H1 (cell line): ENCODE data around the gene FARS2. TPM values are rescaled to one million over a fixed set of nuclear protein-coding genes. Genes with fewer than 3 reads are reported as not detected.

ENCODE experiments used
- CTCF ChIA-PET: fragments of 300-600 bp; sonication (Branson Sonifier 250); formaldehyde crosslinking; loops from one replicate; lab custom pipeline; 2021; ENCODE audit not compliant: partially characterized antibody; lab: Charles Lee
- POLR2A ChIA-PET: fragments of 300-600 bp; sonication (Branson Sonifier 250); formaldehyde crosslinking; loops from one replicate; lab custom pipeline; 2021; ENCODE audit warnings: inconsistent platforms; ENCODE audit not compliant: partially characterized antibody; lab: Charles Lee
- DNase-seq, 2 experiments: peaks; one replicate each; pipeline versions ENCODE4 v3.0.0 to v3.0.0-alpha.2; 2010 to 2022; ENCODE audit warnings: low spot score in 2 of 2, low read depth in 1 of 2, mixed read lengths in 1 of 2
- FAIRE-seq: peaks from 2 replicates; lab custom pipeline; 2011; peaks lifted over from hg19 to GRCh38; lab: Jason Lieb, UNC
- H2AFZ ChIP-seq: 2 replicates; pipeline ENCODE4 v1.8.1; 2012; ENCODE audit warnings: low read length, inconsistent platforms
- H2AK5ac ChIP-seq: 2 replicates; pipeline ENCODE4 v1.6.1; 2013; ENCODE audit warnings: low read depth, low read length
- H2BK120ac ChIP-seq: replicated peaks from 2 replicates; pipeline ENCODE3; 2013; ENCODE audit warnings: low read depth, low read length, inconsistent platforms
- H2BK12ac ChIP-seq: 2 replicates; pipeline ENCODE4 v1.6.1; 2013; ENCODE audit warnings: low read depth, low read length
- H2BK15ac ChIP-seq: 2 replicates; pipeline ENCODE4 v1.6.1; 2013; ENCODE audit warnings: low read length
- H2BK20ac ChIP-seq: 2 replicates; pipeline ENCODE4 v1.6.1; 2013; ENCODE audit warnings: low read length
- H2BK5ac ChIP-seq: 2 replicates; pipeline ENCODE4 v1.6.1; 2013; ENCODE audit warnings: low read depth, low read length
- H3K14ac ChIP-seq: 2 replicates; pipeline ENCODE4 v1.6.1; 2013; ENCODE audit warnings: inconsistent platforms; ENCODE audit not compliant: insufficient read length
- H3K18ac ChIP-seq: 2 replicates; pipeline ENCODE4 v1.6.1; 2013; ENCODE audit warnings: low read length; ENCODE audit errors: extremely low read depth
- H3K23ac ChIP-seq: 2 replicates; pipeline ENCODE4 v1.6.1; 2013; ENCODE audit warnings: inconsistent platforms; ENCODE audit not compliant: insufficient read length
- H3K23me2 ChIP-seq: 2 replicates; pipeline ENCODE4 v1.6.1; 2013; ENCODE audit warnings: low read depth, low read length
- H3K27ac ChIP-seq: 2 replicates; pipeline ENCODE4 v1.6.1; 2011; ENCODE audit warnings: low read depth, low read length, inconsistent platforms
- H3K27me3 ChIP-seq, 4 experiments: replicated peaks in 1 of 4; 1 replicate in 1 of 4; 2 replicates in 3 of 4; pipeline versions ENCODE4 v1.6.1 to v1.8.1; 2011 to 2013; ENCODE audit warnings: low read length in 3 of 4, mild to moderate bottlenecking in 3 of 4, inconsistent platforms in 2 of 4, mixed read lengths in 2 of 4, moderate library complexity in 1 of 4; ENCODE audit not compliant: control insufficient read depth in 3 of 4, insufficient read depth in 3 of 4; ENCODE audit errors: extremely low read depth in 1 of 4
- H3K36me3 ChIP-seq, 4 experiments: 2 replicates each; pipeline versions ENCODE4 v1.6.1 to v1.8.1; 2011 to 2013; ENCODE audit warnings: mild to moderate bottlenecking in 4 of 4, low read length in 3 of 4, moderate library complexity in 2 of 4, control low read depth in 1 of 4, inconsistent platforms in 1 of 4; ENCODE audit not compliant: insufficient read depth in 4 of 4, control insufficient read depth in 2 of 4
- H3K4ac ChIP-seq: replicated peaks from 2 replicates; pipeline ENCODE3; 2013; ENCODE audit warnings: low read length, low read depth, mixed read lengths, inconsistent platforms; ENCODE audit not compliant: insufficient read length
- H3K4me1 ChIP-seq, 4 experiments: replicated peaks in 1 of 4; 1 replicate in 1 of 4; 2 replicates in 3 of 4; pipeline versions ENCODE4 v1.6.1 to v1.8.1; 2011 to 2013; ENCODE audit warnings: low read length in 3 of 4, inconsistent platforms in 2 of 4, mixed read lengths in 1 of 4; ENCODE audit not compliant: insufficient read depth in 4 of 4, control insufficient read depth in 3 of 4
- H3K4me2 ChIP-seq, 2 experiments: 2 replicates each; pipeline versions ENCODE4 v1.6.1 to v1.8.1; 2011 to 2013; ENCODE audit warnings: low read depth in 2 of 2, low read length in 2 of 2, control low read depth in 1 of 2, inconsistent platforms in 1 of 2, mild to moderate bottlenecking in 1 of 2; ENCODE audit not compliant: insufficient read depth in 1 of 2
- H3K4me3 ChIP-seq, 4 experiments: fragments of 200-600, 300-600 bp in 1 of 4; sonication (generic), shearing (Covaris generic), sonication (Bioruptor Twin) in 1 of 4; 2 replicates each; pipeline versions ENCODE4 v1.5.1 to v1.8.1; 2011 to 2016; ENCODE audit warnings: low read length in 4 of 4, low read depth in 3 of 4, control low read depth in 2 of 4, inconsistent platforms in 2 of 4, mild to moderate bottlenecking in 2 of 4, mixed read lengths in 1 of 4, moderate library complexity in 1 of 4; ENCODE audit not compliant: insufficient read depth in 2 of 4; ENCODE audit errors: extremely low read depth in 1 of 4
- H3K56ac ChIP-seq: replicated peaks from 2 replicates; pipeline ENCODE3; 2013; ENCODE audit warnings: low read depth, mild to moderate bottlenecking, mixed read lengths, low read length, inconsistent platforms; ENCODE audit not compliant: insufficient read length
- H3K79me1 ChIP-seq: 2 replicates; pipeline ENCODE4 v1.6.1; 2013; ENCODE audit warnings: low read depth, low read length, control low read depth
- H3K79me2 ChIP-seq, 2 experiments: 2 replicates each; pipeline versions ENCODE4 v1.6.1 to v1.8.1; 2012 to 2013; ENCODE audit warnings: low read length in 2 of 2, mild to moderate bottlenecking in 2 of 2, inconsistent platforms in 1 of 2; ENCODE audit not compliant: insufficient read depth in 2 of 2, control insufficient read depth in 1 of 2
- H3K9ac ChIP-seq, 4 experiments: replicated peaks in 1 of 4; 1 replicate in 1 of 4; 2 replicates in 3 of 4; pipeline versions ENCODE4 v1.6.1 to v1.8.1; 2011 to 2013; ENCODE audit warnings: low read depth in 3 of 4, low read length in 3 of 4, control low read depth in 2 of 4, mild to moderate bottlenecking in 2 of 4, moderate library complexity in 2 of 4, inconsistent platforms in 1 of 4; ENCODE audit errors: extremely low read depth in 1 of 4
- H3K9me3 ChIP-seq, 2 experiments: 2 replicates each; pipeline versions ENCODE4 v1.6.1 to v1.8.1; 2012 to 2013; ENCODE audit warnings: mild to moderate bottlenecking in 2 of 2, moderate library complexity in 2 of 2, control low read depth in 1 of 2, inconsistent platforms in 1 of 2, low read depth in 1 of 2, low read length in 1 of 2, mixed read lengths in 1 of 2; ENCODE audit not compliant: insufficient read depth in 2 of 2
- H4K20me1 ChIP-seq, 2 experiments: replicated peaks in 1 of 2; 2 replicates each; pipeline versions ENCODE3 to v1.8.1; 2011 to 2013; ENCODE audit warnings: inconsistent platforms in 2 of 2, low read length in 2 of 2, mild to moderate bottlenecking in 1 of 2; ENCODE audit not compliant: insufficient read depth in 2 of 2, control insufficient read depth in 1 of 2
- H4K5ac ChIP-seq: 2 replicates; pipeline ENCODE4 v1.6.1; 2013; ENCODE audit warnings: low read length, low read depth, mixed read lengths, inconsistent platforms; ENCODE audit not compliant: insufficient read length
- H4K8ac ChIP-seq: 2 replicates; pipeline ENCODE4 v1.8.0; 2013; ENCODE audit warnings: mild to moderate bottlenecking, moderate library complexity, low read length, inconsistent platforms; ENCODE audit not compliant: insufficient read depth; ENCODE audit errors: extremely low read depth
- H4K91ac ChIP-seq: replicated peaks from 2 replicates; pipeline ENCODE3; 2013; ENCODE audit warnings: low read length, mixed read lengths, inconsistent platforms; ENCODE audit not compliant: insufficient read length
- BCL11A ChIP-seq, 2 experiments: IDR thresholded peaks; one replicate each; pipeline ENCODE4 v1.6.1; 2011; ENCODE audit warnings: low read depth in 2 of 2, low read length in 2 of 2, mild to moderate bottlenecking in 2 of 2
- CHD1 ChIP-seq: IDR thresholded peaks from 2 replicates; pipeline ENCODE4 v1.6.1; 2012; ENCODE audit warnings: low read depth, low read length, improper control_type of control experiment
- CTCF ChIP-seq, 3 experiments: IDR thresholded peaks; 1 replicate in 2 of 3; 2 replicates in 1 of 3; pipeline versions ENCODE4 v1.5.1 to v1.6.1; 2011; ENCODE audit warnings: low read length in 3 of 3, mild to moderate bottlenecking in 3 of 3, inconsistent platforms in 2 of 3, low read depth in 1 of 3, moderate library complexity in 1 of 3; ENCODE audit not compliant: insufficient read depth in 1 of 3; ENCODE audit errors: control extremely low read depth in 1 of 3
- RXRA ChIP-seq: IDR thresholded peaks from 2 replicates; pipeline ENCODE4 v1.6.1; 2011; ENCODE audit warnings: low read depth, mild to moderate bottlenecking, low read length, moderate library complexity; ENCODE audit not compliant: insufficient read depth
- SIN3A ChIP-seq, 2 experiments: IDR thresholded peaks in 1 of 2; conservative IDR thresholded peaks in 1 of 2; 2 replicates each; pipeline ENCODE4 v1.6.1; 2011 to 2012; ENCODE audit warnings: low read length in 2 of 2, improper control_type of control experiment in 1 of 2, low read depth in 1 of 2, mild to moderate bottlenecking in 1 of 2
- SIRT6 ChIP-seq: IDR thresholded peaks from one replicate; pipeline ENCODE4 v1.7.1; 2012; ENCODE audit warnings: low read length, inconsistent platforms
- WGBS, 2 experiments: shearing (Covaris generic) in 1 of 2; methylation state at CpG; one replicate each; pipeline versions ENCODE4 v1.1.6 to v1.1.7; 2013 to 2015; ENCODE audit warnings: low lambda C conversion rate in 2 of 2, mixed read lengths in 2 of 2, inconsistent platforms in 1 of 2, low coverage in 1 of 2, missing lambda C conversion rate in 1 of 2; ENCODE audit not compliant: insufficient replicate concordance in 2 of 2, insufficient coverage in 1 of 2, insufficient read length in 1 of 2; ENCODE audit errors: extremely low coverage in 1 of 2, missing lambda C conversion rate in 1 of 2; 5-methylcytosine and 5-hydroxymethylcytosine counted together
- polyA plus RNA-seq, 7 experiments: library from polyadenylated mRNA; depleted of rRNA in 3 of 7; stranded (reverse) in 5 of 7; unstranded in 2 of 7; fragments of >200 nt in 5 of 7; fragments of 200-250 nt in 2 of 7; gene quantifications; 1 replicate in 5 of 7; 2 replicates in 1 of 7; 4 replicates in 1 of 7; pipeline versions ENCODE4 v1.2.1 to v1.2.3, GENCODE V29; 2011 to 2013; ENCODE audit warnings: missing spikeins in 2 of 7, mixed read lengths in 2 of 7
- total RNA-seq: library from RNA; stranded (reverse); fragmentation: NEBNext Ultra II Directional; extraction: Animal tissue kit (Norgen Biotek cat#: 25700); gene quantifications from 2 replicates; pipeline ENCODE4 v1.2.1, GENCODE V29; 2021
- TF ChIP-seq, protein P1 (sequence below): IDR thresholded peaks from 2 replicates; pipeline ENCODE4 v1.6.1; 2011; ENCODE audit warnings: low read depth, mild to moderate bottlenecking, low read length; ENCODE audit not compliant: insufficient read depth

FARS2 gene
- total and polyA plus RNA-seq, 2 of the 8 experiments (the other 6 are each of a cell fraction or from before 2014, with no cell fraction given) = 11.7 to 14.4 TPM

- Histone ChIP-seq H3K9ac (no peak overlapping the region), H3K23ac (no peak overlapping the region), H3K79me1 (no peaks in the 10 kb centered on the region), H3K18ac (no peak overlapping the region), H4K8ac (no peak overlapping the region), H3K79me2 (peaks cover 0 to 4% of the 10 kb centered on the region in 2 experiments; a peak in 1 of 4 replicates), H3K4ac (no peak overlapping the region), H2BK15ac (no peak overlapping the region), H3K27ac (no peak overlapping the region), H3K27me3 (no peaks in the 10 kb centered on the region), H3K4me1 (no peaks in the 10 kb centered on the region; a peak in 1 of 7 replicates), H2BK120ac (no peak overlapping the region), H4K91ac (no peak overlapping the region), H3K4me3 (no peak overlapping the region), H4K5ac (no peak overlapping the region), H2AK5ac (no peak overlapping the region), H3K4me2 (no peak overlapping the region), H2BK5ac (no peak overlapping the region), H2AFZ (0 out of 2 replicates have a peak overlapping the region, but pooled peaks have one; percentile 36), H3K56ac (no peak overlapping the region), H3K36me3 (no peaks in the 10 kb centered on the region), H4K20me1 (peaks cover 0 to 2% of the 10 kb centered on the region in 2 experiments), H2BK20ac (no peak overlapping the region), H2BK12ac (no peak overlapping the region), H3K14ac (no peak overlapping the region), H3K9me3 (no peaks in the 10 kb centered on the region), H3K23me2 (no peaks in the 10 kb centered on the region)
- no peak for FAIRE-seq
- peak in 1 of 2 experiments; percentile 68 for DNase-seq
- ChIA-PET CTCF (interaction anchor here (0.7 to 10.6 kb wide), 35 partner anchors 8 to 414 kb away, joined by 3 to 126 read pairs (median 5); no protein-coding TSS in a partner anchor), POLR2A (interaction anchor here (0.9 to 1.3 kb wide), 3 partner anchors 16 to 43 kb away, joined by 3 read pairs; no protein-coding TSS in a partner anchor)
- 29% methylated on average over 10 of the region's 10 CpGs; no CpG with 5 or more reads in 1 of the 2 experiments for WGBS, 2 experiments
- TF ChIP-seq CTCF (IDR thresholded peaks at IDR 0.05; ENCODE audit: control extremely low read depth in 1 of 3, insufficient read depth in 1 of 3, low read depth in 1 of 3, low read length in 3 of 3) (peak; percentile 72 to 97 (median 93)), SIN3A (conservative IDR thresholded peaks at IDR 0.05 in 1 of 2, IDR thresholded peaks at IDR 0.05 in 1 of 2; ENCODE audit: low read depth in 1 of 2, low read length in 2 of 2) (peak in 1 of 2 experiments; percentile 53; a peak in 1 of 4 replicates), CHD1 (no peak), BCL11A (IDR thresholded peaks at IDR 0.05; ENCODE audit: low read depth in 2 of 2, low read length in 2 of 2) (no peak), RXRA (no peak), SIRT6 (no peak)
- TF ChIP-seq, protein P1, sequence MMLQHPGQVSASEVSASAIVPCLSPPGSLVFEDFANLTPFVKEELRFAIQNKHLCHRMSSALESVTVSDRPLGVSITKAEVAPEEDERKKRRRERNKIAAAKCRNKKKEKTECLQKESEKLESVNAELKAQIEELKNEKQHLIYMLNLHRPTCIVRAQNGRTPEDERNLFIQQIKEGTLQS = peak; percentile 5; the same call in 1 of the 2 replicates
Observed at GRCh38 chr6:5302995-5303622, 41.8 kb downstream of the FARS2 start.
